AG09309 (cell line): ENCODE measurements around the gene MEIS2.

Source experiments
- DNase-seq: peaks from one replicate; pipeline ENCODE4 v3.0.0-alpha.2; 2010; ENCODE audit warnings: low read depth
- H3K4me3 ChIP-seq: 2 replicates; pipeline ENCODE4 v1.5.1; 2011; ENCODE audit warnings: mild to moderate bottlenecking, low read depth, low read length, moderate library complexity; ENCODE audit not compliant: control insufficient read depth
- CTCF ChIP-seq: IDR thresholded peaks from 2 replicates; pipeline ENCODE4 v1.5.1; 2011; ENCODE audit warnings: mild to moderate bottlenecking, low read depth, low read length, inconsistent platforms; ENCODE audit not compliant: insufficient read depth, control insufficient read depth; ENCODE audit errors: missing control alignments

Gene MEIS2

GRCh38 chr15:37090543-37091175 is 9.7 kb downstream of the MEIS2 start:
- H3K4me3 ChIP-seq = no peak overlapping the region
- TF ChIP-seq CTCF = no peak
- no peak for DNase-seq

DNA sequence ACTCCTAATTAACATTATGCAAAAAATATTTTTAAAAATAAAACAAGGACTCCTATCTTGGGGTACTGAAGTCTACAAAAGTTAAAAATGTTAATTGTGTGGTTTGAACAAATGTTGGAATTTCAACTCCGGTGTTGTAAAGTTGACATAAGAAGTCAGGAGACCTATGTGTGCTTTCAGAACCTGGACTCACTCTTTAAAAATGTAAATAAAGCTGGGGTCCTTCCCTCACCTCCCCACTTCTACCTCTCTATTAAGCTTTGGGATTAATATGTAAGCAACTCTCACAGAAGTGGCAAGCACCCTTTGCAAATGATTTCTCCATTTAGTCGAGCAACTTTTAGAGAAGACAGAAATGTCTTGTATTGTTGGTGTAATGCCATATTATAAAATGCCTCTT is 11.9 kb downstream of the MEIS2 start:
- DNase-seq = no peak
- TF ChIP-seq CTCF = no peak

GRCh38 chr15:37087131-37087588 is 13.2 kb downstream of the MEIS2 start:
- no peak for TF ChIP-seq CTCF
- DNase-seq = no peak
- no peak overlapping the region for H3K4me3 ChIP-seq

More for the DNA sequence above, 11.9 kb downstream of the MEIS2 start:
- no peak overlapping the region for H3K4me3 ChIP-seq

DNA sequence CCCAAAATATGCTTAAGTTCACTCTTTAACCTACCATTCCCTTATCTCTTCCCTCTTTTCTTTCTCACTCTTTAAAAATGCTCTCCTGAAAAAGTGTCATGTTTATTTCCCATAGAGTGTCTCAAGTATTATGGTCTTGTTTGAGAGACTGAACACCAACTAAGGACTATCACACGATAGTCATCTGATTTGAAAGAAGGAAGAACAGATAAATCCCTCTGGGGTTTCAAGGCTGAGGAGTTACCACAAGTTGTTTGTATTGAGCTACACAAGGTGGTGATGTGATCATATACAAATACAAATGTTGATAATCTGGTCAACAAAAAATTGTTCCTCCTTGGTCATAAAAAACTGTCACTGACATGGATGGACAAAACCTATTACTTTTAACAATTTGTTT is 13.8 kb downstream of the MEIS2 start:
- no peak for TF ChIP-seq CTCF
- no peak overlapping the region for H3K4me3 ChIP-seq
- no peak for DNase-seq

DNA sequence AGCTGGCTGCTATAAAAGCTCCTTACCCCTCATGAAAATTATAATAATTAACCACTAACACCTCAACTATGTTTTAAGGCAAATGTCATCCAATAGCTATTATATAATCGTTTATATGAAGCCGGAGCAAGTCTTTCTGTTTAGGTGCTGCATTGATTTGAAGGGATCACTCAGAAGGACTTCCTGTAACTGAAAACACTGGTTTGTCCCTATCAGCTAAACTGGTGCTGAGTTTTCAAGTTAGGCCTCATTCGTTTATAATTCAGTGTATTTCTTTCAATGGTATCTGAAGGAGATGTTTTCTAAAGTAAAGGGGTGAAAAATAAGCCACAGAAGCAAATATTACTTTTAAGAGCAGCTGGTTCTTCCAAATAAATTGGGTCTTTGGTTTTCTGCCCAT is 14.2 kb downstream of the MEIS2 start:
- no peak overlapping the region for H3K4me3 ChIP-seq
- no peak for TF ChIP-seq CTCF
- DNase-seq = no peak

DNA sequence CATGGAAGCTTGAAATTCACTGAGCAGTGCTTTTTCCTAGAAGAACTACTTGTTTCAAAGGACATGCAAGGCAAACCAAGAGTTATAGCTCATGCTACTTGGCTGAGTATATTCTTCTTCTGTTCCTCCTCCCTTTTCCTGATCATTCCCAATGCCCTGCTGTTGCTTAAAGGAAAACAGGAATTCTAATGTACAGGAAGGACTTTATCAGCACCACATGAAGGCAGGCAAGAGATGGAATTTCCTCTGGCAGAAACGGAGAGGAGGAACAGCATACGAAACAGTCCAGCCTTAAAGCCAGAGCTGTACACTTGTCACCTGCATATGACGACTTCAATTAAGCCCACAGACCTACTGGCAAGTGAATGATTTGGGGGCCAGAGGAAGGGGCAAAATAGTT is 15.7 kb downstream of the MEIS2 start:
- no peak for TF ChIP-seq CTCF
- H3K4me3 ChIP-seq = no peak overlapping the region
- no peak for DNase-seq
